Glomerular visceral epithelial cell (primary cell): ENCODE results near the gene TIAL1.
"Not testable (repeated sequence)": the region's sequence is repeated elsewhere in the genome, so short reads cannot be mapped to it uniquely, and the experiment has no call there.

ENCODE experiments used
- DNase-seq: peaks from one replicate; pipeline ENCODE4 v3.0.0-alpha.2; 2016; ENCODE audit errors: extremely low spot score

The TIAL1 gene

GRCh38 chr10:119596537-119597404 is at the start of gene TIAL1:
TSS of gene TIAL1 (minus strand) at chr10:119596964. CDS start at chr10:119596465, 499 bp downstream.
- peak; percentile 100 for DNase-seq

- DNase-seq, result no peak
These were observed 48.2 kb upstream of the TIAL1 start for GRCh38 chr10:119644994-119645393.

GRCh38 chr10:119644205-119644814 is 47.5 kb upstream of the TIAL1 start:
- DNase-seq, result no peak

- DNase-seq, result no peak
These were observed 46.8 kb upstream of the TIAL1 start for GRCh38 chr10:119643306-119644204.

- DNase-seq, result no peak
These were observed 45.9 kb upstream of the TIAL1 start for GRCh38 chr10:119642556-119643111.

- DNase-seq, result no peak
These were observed 44.2 kb upstream of the TIAL1 start for GRCh38 chr10:119640875-119641526.

- DNase-seq, result no peak
These were observed 43.6 kb upstream of the TIAL1 start for GRCh38 chr10:119640384-119640783.

GRCh38 chr10:119638982-119639381 is 42.2 kb upstream of the TIAL1 start:
- DNase-seq, result no peak

- DNase-seq, result no peak
These were observed 40.9 kb upstream of the TIAL1 start for GRCh38 chr10:119637631-119638030.

GRCh38 chr10:119634219-119634544 is 37.4 kb upstream of the TIAL1 start:
- no peak for DNase-seq

GRCh38 chr10:119633538-119634218 is 36.9 kb upstream of the TIAL1 start:
- no peak for DNase-seq

GRCh38 chr10:119630300-119630699 is 33.5 kb upstream of the TIAL1 start:
- no peak for DNase-seq

GRCh38 chr10:119625570-119626280 is 29.0 kb upstream of the TIAL1 start:
- DNase-seq, result no peak

- DNase-seq, result no peak
These were observed 24.3 kb upstream of the TIAL1 start for GRCh38 chr10:119621078-119621384.

- DNase-seq, result no peak
These were observed 23.7 kb upstream of the TIAL1 start for GRCh38 chr10:119620241-119621077.

GRCh38 chr10:119619811-119620210 is 23.0 kb upstream of the TIAL1 start:
- DNase-seq, result not testable (repeated sequence)

- DNase-seq, result no peak
These were observed 22.5 kb upstream of the TIAL1 start for GRCh38 chr10:119619215-119619614.

GRCh38 chr10:119616882-119617570 is 20.3 kb upstream of the TIAL1 start:
- no peak for DNase-seq

- no peak for DNase-seq
These were observed 17.9 kb upstream of the TIAL1 start for GRCh38 chr10:119614686-119615085.
